ENCODE data around the gene MAN2A1. TPM values are rescaled to one million over a fixed set of nuclear protein-coding genes. Genes with fewer than 3 reads are reported as not detected.

MAN2A1 gene
- total RNA-seq, 2 experiments from 2014 or later, result 50.1 to 52.3 TPM

DNA sequence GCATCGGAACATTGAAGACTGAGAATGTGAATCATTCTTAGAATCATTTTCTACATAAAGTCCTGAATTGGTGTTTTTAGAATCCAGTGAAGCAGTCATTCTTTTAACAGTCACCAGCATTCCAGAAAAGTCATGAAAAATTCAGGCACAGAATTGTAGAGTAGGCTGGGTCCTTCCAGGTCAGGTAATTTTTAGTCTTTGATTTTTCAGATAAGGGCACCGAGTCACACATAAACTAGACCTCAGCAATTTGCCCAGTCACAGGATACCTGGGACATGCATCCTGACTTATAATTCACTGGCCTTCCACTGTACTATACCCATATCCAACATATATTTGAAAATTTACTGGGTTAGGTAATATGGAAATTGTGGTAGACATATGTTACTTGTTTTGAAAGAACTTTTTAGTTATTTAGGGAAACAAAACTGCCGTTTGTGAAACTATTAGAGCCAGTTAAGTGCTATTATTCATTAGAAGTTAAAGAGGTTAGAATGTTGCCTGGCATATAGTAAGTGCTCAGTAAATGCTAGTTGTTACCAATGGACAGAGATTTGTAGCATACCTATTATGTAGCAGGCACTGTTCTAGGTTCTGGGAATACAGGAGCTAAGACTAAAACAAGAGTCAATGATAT is 10.9 kb downstream of the MAN2A1 start:
- H3K36me3 Mint-ChIP-seq (ENCODE audit: low read depth), result peaks cover 17% of the 10 kb centered on the region
- intact Hi-C loops (cut with micrococcal nuclease), result no loop called here
- no peak overlapping the region for H3K4me3 Mint-ChIP-seq
- H3K27me3 Mint-ChIP-seq (ENCODE audit: low read depth), result no peaks in the 10 kb centered on the region
- DNase-seq, result no peak
- H3K9me3 Mint-ChIP-seq, result no peaks in the 10 kb centered on the region
- H3K4me1 Mint-ChIP-seq (ENCODE audit: low read depth), result peaks cover 83% of the 10 kb centered on the region
- CTCF ChIA-PET, result interaction anchor here (0.6 to 1.8 kb wide), 4 partner anchors 8 to 159 kb away, joined by 3 to 9 read pairs (median 6); partner anchors contain the start of gene MAN2A1
- no peak overlapping the region for H3K27ac Mint-ChIP-seq

DNA sequence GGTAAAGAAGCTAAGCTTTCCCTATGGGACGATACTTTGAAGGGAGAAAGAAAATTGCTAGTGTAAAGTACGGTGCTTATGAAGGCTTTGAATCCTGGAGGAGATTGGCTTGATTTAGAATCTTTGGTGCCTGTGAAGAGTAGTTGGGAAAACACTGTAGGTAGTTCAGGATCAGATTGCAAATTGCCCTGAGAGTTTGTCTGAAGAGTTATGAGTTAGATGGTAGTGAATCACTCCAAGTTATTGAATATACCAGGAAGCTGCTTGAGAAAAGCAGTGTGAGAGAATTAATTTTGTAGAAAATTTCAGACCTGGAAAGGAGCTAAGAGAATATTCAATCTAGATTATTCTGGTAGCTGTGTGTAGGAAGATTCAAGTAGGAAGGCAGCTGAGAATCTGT is 11.5 kb downstream of the MAN2A1 start:
- intact Hi-C loops (cut with micrococcal nuclease), result no loop called here
- no peak overlapping the region for H3K4me3 Mint-ChIP-seq
- no peak overlapping the region for H3K27ac Mint-ChIP-seq
- peaks cover 16% of the 10 kb centered on the region for H3K36me3 Mint-ChIP-seq (ENCODE audit: low read depth)
- H3K9me3 Mint-ChIP-seq, result no peaks in the 10 kb centered on the region
- H3K4me1 Mint-ChIP-seq (ENCODE audit: low read depth), result peaks cover 82% of the 10 kb centered on the region
- CTCF ChIA-PET, result interaction anchor here (0.6 to 1.8 kb wide), 4 partner anchors 9 to 158 kb away, joined by 3 to 9 read pairs (median 6); partner anchors contain the start of gene MAN2A1
- H3K27me3 Mint-ChIP-seq (ENCODE audit: low read depth), result no peaks in the 10 kb centered on the region
- no peak for DNase-seq

DNA sequence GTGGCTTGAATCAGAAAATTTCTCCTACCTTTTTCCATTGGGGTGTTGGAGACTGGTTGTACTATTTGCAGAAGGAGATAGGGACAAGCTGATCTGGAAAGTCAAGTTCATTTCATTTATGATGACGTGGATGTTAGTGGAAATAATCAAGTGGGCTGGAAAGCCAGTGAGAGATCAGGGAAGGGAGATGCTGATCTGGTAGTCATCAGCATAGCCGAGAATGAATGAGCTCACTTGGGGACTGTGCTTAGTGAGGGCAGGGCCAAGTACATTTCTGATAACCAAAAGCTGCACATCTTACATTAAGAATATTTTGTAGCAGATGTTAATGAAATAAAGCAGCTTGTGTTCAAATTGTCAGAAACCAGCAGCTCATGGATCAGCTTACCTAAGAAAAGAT is 12.1 kb downstream of the MAN2A1 start:
- H3K27ac Mint-ChIP-seq, result no peak overlapping the region
- no peaks in the 10 kb centered on the region for H3K9me3 Mint-ChIP-seq
- H3K27me3 Mint-ChIP-seq (ENCODE audit: low read depth), result no peaks in the 10 kb centered on the region
- no peak overlapping the region for H3K4me3 Mint-ChIP-seq
- DNase-seq, result no peak
- intact Hi-C loops (cut with micrococcal nuclease), result no loop called here
- peaks cover 80% of the 10 kb centered on the region for H3K4me1 Mint-ChIP-seq (ENCODE audit: low read depth)
- H3K36me3 Mint-ChIP-seq (ENCODE audit: low read depth), result peaks cover 18% of the 10 kb centered on the region
- CTCF ChIA-PET, result interaction anchor here (0.7 to 1.8 kb wide), 4 partner anchors 9 to 661 kb away, joined by 3 to 9 read pairs (median 4); partner anchors contain the start of gene MAN2A1

DNA sequence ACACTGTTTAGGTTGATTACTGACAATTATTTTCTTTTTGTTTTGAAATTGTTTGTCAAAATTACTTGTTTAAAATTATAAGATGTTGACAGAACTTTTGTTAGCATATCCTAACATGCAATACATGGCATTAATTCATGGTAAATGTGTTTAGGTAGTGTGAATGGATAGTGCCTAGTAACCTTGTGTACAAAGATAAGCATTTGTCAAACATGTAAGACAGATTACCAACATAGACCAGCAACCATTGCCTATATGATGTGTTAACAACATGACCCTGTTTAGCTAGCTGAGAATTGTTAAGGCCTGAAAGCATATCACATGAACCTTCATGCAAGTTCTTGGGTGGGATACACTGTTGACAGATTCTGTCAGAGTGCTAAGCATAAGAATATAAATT is 13.4 kb downstream of the MAN2A1 start:
- Mint-ChIP-seq H3K36me3 (ENCODE audit: low read depth) (peaks cover 14% of the 10 kb centered on the region), H3K27ac (no peak overlapping the region), H3K27me3 (ENCODE audit: low read depth) (no peaks in the 10 kb centered on the region), H3K9me3 (no peaks in the 10 kb centered on the region), H3K4me3 (no peak overlapping the region), H3K4me1 (ENCODE audit: low read depth) (peaks cover 79% of the 10 kb centered on the region)
- intact Hi-C loops (cut with micrococcal nuclease), result no loop called here
- no peak for DNase-seq
- CTCF ChIA-PET, result no interaction called here

DNA sequence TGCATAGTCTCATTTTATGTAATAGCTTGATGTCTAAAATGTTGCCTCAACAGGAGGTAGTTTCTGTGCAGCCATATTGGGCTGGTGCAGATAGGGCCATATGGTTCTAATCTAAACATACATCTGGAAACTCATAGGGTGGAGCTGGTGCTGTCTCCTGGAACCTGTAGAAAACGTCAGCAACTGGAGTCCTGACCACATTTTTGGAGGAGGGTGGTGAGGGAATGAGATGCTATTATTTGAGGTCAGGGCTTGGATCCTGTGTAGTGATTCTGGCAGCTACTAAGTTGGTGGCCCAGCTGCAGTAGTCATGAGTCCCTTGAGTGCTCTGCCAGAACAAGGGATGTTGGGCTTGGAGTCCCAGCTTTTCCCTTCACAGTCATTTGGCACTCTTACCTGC is 14.1 kb downstream of the MAN2A1 start:
- peaks cover 82% of the 10 kb centered on the region for H3K4me1 Mint-ChIP-seq (ENCODE audit: low read depth)
- intact Hi-C loops (cut with micrococcal nuclease), result no loop called here

DNA sequence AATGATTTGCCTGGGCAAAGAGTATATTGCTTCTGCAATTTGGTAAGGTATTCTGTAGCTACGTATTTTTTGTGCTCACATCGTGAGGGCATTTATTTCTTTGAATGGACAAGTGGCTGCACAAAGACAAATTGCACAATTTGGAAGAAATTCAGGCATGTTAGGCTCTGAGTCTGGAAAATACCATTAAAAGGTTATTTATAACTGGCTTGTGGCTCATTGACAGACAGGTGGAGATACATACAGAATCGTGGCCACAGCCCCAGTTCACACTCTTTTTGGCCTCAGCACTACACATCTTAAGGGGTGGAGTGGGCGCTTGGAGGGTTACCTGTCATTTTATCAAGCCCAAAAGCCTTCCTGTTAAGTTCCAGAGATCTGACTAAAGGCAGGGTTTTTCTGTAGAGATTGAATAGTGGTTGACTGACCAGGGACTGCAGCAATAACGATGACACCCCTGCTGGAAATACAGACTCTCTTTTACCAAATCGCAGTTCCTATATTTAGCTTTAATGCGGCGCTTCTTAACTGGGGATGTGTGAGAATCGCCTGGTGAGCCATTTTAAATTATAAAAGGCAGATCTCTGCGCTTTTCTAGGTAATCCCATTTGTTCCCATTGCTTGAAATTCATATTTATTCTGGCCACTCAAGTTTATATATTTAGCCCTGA is 14.7 kb downstream of the MAN2A1 start:
- H3K9me3 Mint-ChIP-seq, result no peaks in the 10 kb centered on the region
- peaks cover 81% of the 10 kb centered on the region for H3K4me1 Mint-ChIP-seq (ENCODE audit: low read depth)
- H3K27ac Mint-ChIP-seq, result no peak overlapping the region
- peaks cover 11% of the 10 kb centered on the region for H3K36me3 Mint-ChIP-seq (ENCODE audit: low read depth)
- intact Hi-C loops (cut with micrococcal nuclease), result no loop called here
- no peak for DNase-seq
- H3K27me3 Mint-ChIP-seq (ENCODE audit: low read depth), result no peaks in the 10 kb centered on the region
- CTCF ChIA-PET, result no interaction called here
- H3K4me3 Mint-ChIP-seq, result no peak overlapping the region

More for the DNA sequence above, 14.1 kb downstream of the MAN2A1 start:
- no peak for DNase-seq
- H3K27ac Mint-ChIP-seq, result no peak overlapping the region
- peaks cover 13% of the 10 kb centered on the region for H3K36me3 Mint-ChIP-seq (ENCODE audit: low read depth)
- H3K9me3 Mint-ChIP-seq, result no peaks in the 10 kb centered on the region
- H3K4me3 Mint-ChIP-seq, result no peak overlapping the region
- no peaks in the 10 kb centered on the region for H3K27me3 Mint-ChIP-seq (ENCODE audit: low read depth)
- CTCF ChIA-PET, result no interaction called here

DNA sequence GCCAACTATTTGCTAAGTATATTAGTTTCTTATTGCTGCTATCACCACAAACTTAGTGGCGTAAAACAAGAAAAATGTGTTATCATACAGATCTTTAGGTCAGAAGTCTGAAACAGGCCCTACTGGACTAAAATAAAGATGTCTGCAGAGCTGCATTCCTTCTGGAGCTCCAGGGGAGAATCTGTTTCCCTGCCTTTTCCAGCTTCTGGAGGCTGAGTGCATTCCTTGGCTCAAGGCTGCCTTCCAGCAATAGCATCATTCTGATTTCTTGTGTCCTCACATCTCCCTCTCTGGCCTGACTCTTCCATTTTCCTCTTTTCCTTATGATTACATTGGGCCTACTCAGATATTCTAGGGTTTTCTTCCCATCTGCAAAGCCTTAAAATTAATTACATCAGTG is 15.9 kb downstream of the MAN2A1 start:
- CTCF ChIA-PET, result interaction anchor here (1.3 kb wide), 1 partner anchor 13 kb away, joined by 3 read pairs; no protein-coding TSS in a partner anchor
- Mint-ChIP-seq H3K27me3 (ENCODE audit: low read depth) (no peaks in the 10 kb centered on the region), H3K36me3 (ENCODE audit: low read depth) (peaks cover 3% of the 10 kb centered on the region), H3K27ac (no peak overlapping the region), H3K4me1 (ENCODE audit: low read depth) (peaks cover 78% of the 10 kb centered on the region), H3K4me3 (no peak overlapping the region), H3K9me3 (no peaks in the 10 kb centered on the region)
- DNase-seq, result no peak
- intact Hi-C loops (cut with micrococcal nuclease), result no loop called here

DNA sequence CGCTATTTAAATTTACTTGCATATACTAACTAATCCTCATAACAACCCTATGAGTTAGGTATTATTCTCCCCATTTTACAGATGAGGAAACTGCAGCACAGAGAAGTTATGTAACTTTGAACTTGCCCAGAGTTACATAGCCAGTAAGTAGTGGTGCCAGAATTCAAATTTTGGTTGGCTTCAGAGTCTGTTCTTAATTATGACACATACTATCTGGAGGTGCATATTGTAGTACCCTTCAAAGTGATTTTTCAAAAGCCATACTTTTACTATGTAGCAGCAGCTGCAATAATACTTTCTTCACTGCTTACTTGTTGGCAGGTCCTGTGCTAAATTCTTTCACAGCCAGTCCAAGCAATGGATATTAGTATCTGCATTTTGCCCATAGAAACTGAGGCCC is 16.4 kb downstream of the MAN2A1 start:
- CTCF ChIA-PET, result interaction anchor here (1.3 kb wide), 1 partner anchor 14 kb away, joined by 3 read pairs; no protein-coding TSS in a partner anchor
- Mint-ChIP-seq H3K4me1 (ENCODE audit: low read depth) (peaks cover 76% of the 10 kb centered on the region), H3K27me3 (ENCODE audit: low read depth) (no peaks in the 10 kb centered on the region), H3K27ac (no peak overlapping the region), H3K4me3 (no peak overlapping the region), H3K9me3 (no peaks in the 10 kb centered on the region), H3K36me3 (ENCODE audit: low read depth) (peaks cover 3% of the 10 kb centered on the region)
- DNase-seq, result no peak
- intact Hi-C loops (cut with micrococcal nuclease), result no loop called here

DNA sequence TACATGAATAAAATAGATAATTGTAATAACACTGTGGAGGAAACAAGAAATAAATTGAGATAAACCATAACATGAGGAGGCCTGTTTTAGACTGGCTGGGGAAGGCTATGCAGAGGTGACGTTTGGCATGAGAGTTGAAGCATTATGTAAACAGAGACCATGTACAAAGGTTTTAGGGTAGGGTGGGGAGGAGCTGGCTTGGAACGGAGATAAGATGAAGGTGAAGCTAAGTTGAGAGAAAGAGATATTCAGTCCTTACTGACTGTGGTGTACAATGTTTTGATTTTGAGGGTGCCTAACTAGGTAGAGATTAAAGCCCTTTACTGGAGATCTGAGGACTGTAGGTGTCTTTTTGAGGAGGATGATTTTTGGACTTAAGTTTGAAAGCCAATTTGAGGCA is 17.8 kb downstream of the MAN2A1 start:
- Mint-ChIP-seq H3K9me3 (no peaks in the 10 kb centered on the region), H3K27me3 (ENCODE audit: low read depth) (no peaks in the 10 kb centered on the region), H3K27ac (no peak overlapping the region), H3K4me3 (no peak overlapping the region), H3K4me1 (ENCODE audit: low read depth) (peaks cover 74% of the 10 kb centered on the region), H3K36me3 (ENCODE audit: low read depth) (peaks cover 3% of the 10 kb centered on the region)
- DNase-seq, result no peak
- intact Hi-C loops (cut with micrococcal nuclease), result no loop called here
- CTCF ChIA-PET, result interaction anchor here (2.0 kb wide), 1 partner anchor 19 kb away, joined by 9 read pairs; no protein-coding TSS in a partner anchor

DNA sequence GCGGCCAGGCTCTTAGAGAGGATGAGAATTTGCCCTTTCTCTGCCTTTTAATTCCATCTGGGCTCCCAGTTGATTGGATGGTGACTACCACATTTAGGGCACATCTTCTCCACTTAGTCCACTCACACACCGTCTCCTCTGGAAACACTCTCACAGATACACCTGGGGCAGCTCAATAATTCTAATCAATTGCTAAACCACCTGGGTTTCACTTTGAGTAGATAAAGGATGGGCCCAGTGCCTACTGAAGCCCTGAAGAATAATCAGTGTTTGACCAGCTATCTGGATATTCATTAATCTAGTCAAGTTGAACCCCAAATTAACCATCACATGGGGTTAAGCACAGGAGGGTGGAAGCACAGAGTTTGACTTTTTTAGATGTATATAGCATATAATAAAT is 19.1 kb downstream of the MAN2A1 start:
- Mint-ChIP-seq H3K4me1 (ENCODE audit: low read depth) (peaks cover 76% of the 10 kb centered on the region), H3K27ac (no peak overlapping the region)

DNA sequence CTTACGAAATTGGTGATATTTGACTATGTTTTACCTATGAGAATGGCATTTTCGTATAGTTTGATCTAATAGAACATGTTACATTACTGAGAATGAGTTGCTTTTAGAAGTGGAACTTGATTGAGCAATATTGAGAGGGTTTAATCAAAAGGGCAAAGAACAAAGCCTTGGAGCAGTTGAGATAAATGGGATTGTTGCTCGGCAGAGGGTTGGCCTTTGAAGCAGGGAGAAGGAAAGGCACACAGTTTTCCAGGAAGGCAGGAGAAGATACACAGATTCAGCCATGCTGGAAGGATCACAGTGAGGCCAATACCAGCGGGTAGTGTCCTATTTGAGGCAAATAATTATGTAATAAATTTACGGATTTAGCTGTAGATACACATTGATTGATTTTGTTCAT is 19.5 kb downstream of the MAN2A1 start:
- Mint-ChIP-seq H3K4me3 (no peak overlapping the region), H3K27me3 (ENCODE audit: low read depth) (no peaks in the 10 kb centered on the region), H3K4me1 (ENCODE audit: low read depth) (peaks cover 73% of the 10 kb centered on the region), H3K36me3 (ENCODE audit: low read depth) (peaks cover 8% of the 10 kb centered on the region), H3K9me3 (no peaks in the 10 kb centered on the region), H3K27ac (no peak overlapping the region)
- CTCF ChIA-PET, result no interaction called here
- no peak for DNase-seq
- intact Hi-C loops (cut with micrococcal nuclease), result no loop called here

More for the DNA sequence above, 19.1 kb downstream of the MAN2A1 start:
- H3K4me3 Mint-ChIP-seq, result no peak overlapping the region
- DNase-seq, result no peak
- CTCF ChIA-PET, result no interaction called here
- H3K27me3 Mint-ChIP-seq (ENCODE audit: low read depth), result no peaks in the 10 kb centered on the region
- intact Hi-C loops (cut with micrococcal nuclease), result no loop called here
- peaks cover 8% of the 10 kb centered on the region for H3K36me3 Mint-ChIP-seq (ENCODE audit: low read depth)
- no peaks in the 10 kb centered on the region for H3K9me3 Mint-ChIP-seq

DNA sequence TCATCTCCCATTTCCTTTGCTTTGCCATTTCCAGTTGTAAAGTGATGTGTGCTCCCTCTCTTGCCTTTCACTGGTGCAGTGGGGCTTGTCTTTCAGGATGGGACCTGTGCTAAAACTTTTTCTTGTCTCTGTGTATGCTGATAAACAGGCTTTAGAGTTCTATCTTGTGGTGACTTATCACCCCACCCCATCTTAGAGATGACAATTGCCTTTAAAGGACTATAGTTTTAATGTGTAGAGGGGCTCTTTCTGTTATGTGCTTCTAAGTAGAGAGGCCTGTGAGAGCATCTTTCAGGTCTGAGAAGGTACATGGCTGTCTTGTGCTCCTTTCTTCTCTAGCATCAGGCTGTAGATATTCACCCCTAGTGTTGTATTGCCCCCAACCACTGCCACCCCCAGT is 21.9 kb downstream of the MAN2A1 start:
- H3K27ac Mint-ChIP-seq, result no peak overlapping the region
- no peaks in the 10 kb centered on the region for H3K27me3 Mint-ChIP-seq (ENCODE audit: low read depth)
- intact Hi-C loops (cut with micrococcal nuclease), result no loop called here
- CTCF ChIA-PET, result no interaction called here
- no peaks in the 10 kb centered on the region for H3K9me3 Mint-ChIP-seq
- H3K4me1 Mint-ChIP-seq (ENCODE audit: low read depth), result peaks cover 59% of the 10 kb centered on the region
- no peak overlapping the region for H3K4me3 Mint-ChIP-seq
- H3K36me3 Mint-ChIP-seq (ENCODE audit: low read depth), result peaks cover 10% of the 10 kb centered on the region
- no peak for DNase-seq

DNA sequence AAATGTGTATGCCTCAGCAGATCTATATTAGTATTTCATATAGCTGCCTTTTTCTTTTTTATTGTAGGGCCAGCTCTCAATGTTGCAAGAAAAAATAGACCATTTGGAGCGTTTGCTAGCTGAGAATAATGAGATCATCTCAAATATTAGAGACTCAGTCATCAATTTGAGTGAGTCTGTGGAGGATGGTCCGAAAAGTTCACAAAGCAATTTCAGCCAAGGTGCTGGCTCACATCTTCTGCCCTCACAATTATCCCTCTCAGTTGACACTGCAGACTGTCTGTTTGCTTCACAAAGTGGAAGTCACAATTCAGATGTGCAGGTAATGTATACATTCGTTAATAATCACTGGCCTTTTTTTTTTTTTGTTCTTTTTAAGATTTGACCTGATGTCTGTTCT is 23.7 kb downstream of the MAN2A1 start:
- DNase-seq, result no peak
- no peaks in the 10 kb centered on the region for H3K9me3 Mint-ChIP-seq
- H3K27me3 Mint-ChIP-seq (ENCODE audit: low read depth), result no peaks in the 10 kb centered on the region
- H3K27ac Mint-ChIP-seq, result no peak overlapping the region
- intact Hi-C loops (cut with micrococcal nuclease), result no loop called here
- H3K4me3 Mint-ChIP-seq, result no peak overlapping the region
- CTCF ChIA-PET, result no interaction called here
- H3K36me3 Mint-ChIP-seq (ENCODE audit: low read depth), result peaks cover 14% of the 10 kb centered on the region
- peaks cover 45% of the 10 kb centered on the region for H3K4me1 Mint-ChIP-seq (ENCODE audit: low read depth)

Measured in activated naive CD4-positive, alpha-beta T cell treated with anti-CD3 and anti-CD28 coated beads for 36 hours (primary cell).